H1 (cell line): ENCODE measurements around the gene OLFM1. TPM values are rescaled to one million over a fixed set of nuclear protein-coding genes. Genes with fewer than 3 reads are reported as not detected.

ENCODE experiments used
- CTCF ChIA-PET: fragments of 300-600 bp; sonication (Branson Sonifier 250); formaldehyde crosslinking; loops from one replicate; lab custom pipeline; 2021; ENCODE audit not compliant: partially characterized antibody; lab: Charles Lee
- POLR2A ChIA-PET: fragments of 300-600 bp; sonication (Branson Sonifier 250); formaldehyde crosslinking; loops from one replicate; lab custom pipeline; 2021; ENCODE audit warnings: inconsistent platforms; ENCODE audit not compliant: partially characterized antibody; lab: Charles Lee
- DNase-seq, 2 experiments: peaks; one replicate each; pipeline versions ENCODE4 v3.0.0 to v3.0.0-alpha.2; 2010 to 2022; ENCODE audit warnings: low spot score in 2 of 2, low read depth in 1 of 2, mixed read lengths in 1 of 2
- FAIRE-seq: peaks from 2 replicates; lab custom pipeline; 2011; peaks lifted over from hg19 to GRCh38; lab: Jason Lieb, UNC
- H2AFZ ChIP-seq: 2 replicates; pipeline ENCODE4 v1.8.1; 2012; ENCODE audit warnings: low read length, inconsistent platforms
- H2AK5ac ChIP-seq: 2 replicates; pipeline ENCODE4 v1.6.1; 2013; ENCODE audit warnings: low read depth, low read length
- H2BK120ac ChIP-seq: replicated peaks from 2 replicates; pipeline ENCODE3; 2013; ENCODE audit warnings: low read depth, low read length, inconsistent platforms
- H2BK12ac ChIP-seq: 2 replicates; pipeline ENCODE4 v1.6.1; 2013; ENCODE audit warnings: low read depth, low read length
- H2BK15ac ChIP-seq: 2 replicates; pipeline ENCODE4 v1.6.1; 2013; ENCODE audit warnings: low read length
- H2BK20ac ChIP-seq: 2 replicates; pipeline ENCODE4 v1.6.1; 2013; ENCODE audit warnings: low read length
- H2BK5ac ChIP-seq: 2 replicates; pipeline ENCODE4 v1.6.1; 2013; ENCODE audit warnings: low read depth, low read length
- H3K14ac ChIP-seq: 2 replicates; pipeline ENCODE4 v1.6.1; 2013; ENCODE audit warnings: inconsistent platforms; ENCODE audit not compliant: insufficient read length
- H3K18ac ChIP-seq: 2 replicates; pipeline ENCODE4 v1.6.1; 2013; ENCODE audit warnings: low read length; ENCODE audit errors: extremely low read depth
- H3K23ac ChIP-seq: 2 replicates; pipeline ENCODE4 v1.6.1; 2013; ENCODE audit warnings: inconsistent platforms; ENCODE audit not compliant: insufficient read length
- H3K23me2 ChIP-seq: 2 replicates; pipeline ENCODE4 v1.6.1; 2013; ENCODE audit warnings: low read depth, low read length
- H3K27ac ChIP-seq: 2 replicates; pipeline ENCODE4 v1.6.1; 2011; ENCODE audit warnings: low read depth, low read length, inconsistent platforms
- H3K27me3 ChIP-seq, 4 experiments: replicated peaks in 1 of 4; 1 replicate in 1 of 4; 2 replicates in 3 of 4; pipeline versions ENCODE4 v1.6.1 to v1.8.1; 2011 to 2013; ENCODE audit warnings: low read length in 3 of 4, mild to moderate bottlenecking in 3 of 4, inconsistent platforms in 2 of 4, mixed read lengths in 2 of 4, moderate library complexity in 1 of 4; ENCODE audit not compliant: control insufficient read depth in 3 of 4, insufficient read depth in 3 of 4; ENCODE audit errors: extremely low read depth in 1 of 4
- H3K36me3 ChIP-seq, 4 experiments: 2 replicates each; pipeline versions ENCODE4 v1.6.1 to v1.8.1; 2011 to 2013; ENCODE audit warnings: mild to moderate bottlenecking in 4 of 4, low read length in 3 of 4, moderate library complexity in 2 of 4, control low read depth in 1 of 4, inconsistent platforms in 1 of 4; ENCODE audit not compliant: insufficient read depth in 4 of 4, control insufficient read depth in 2 of 4
- H3K4ac ChIP-seq: replicated peaks from 2 replicates; pipeline ENCODE3; 2013; ENCODE audit warnings: low read length, low read depth, mixed read lengths, inconsistent platforms; ENCODE audit not compliant: insufficient read length
- H3K4me1 ChIP-seq, 4 experiments: replicated peaks in 1 of 4; 1 replicate in 1 of 4; 2 replicates in 3 of 4; pipeline versions ENCODE4 v1.6.1 to v1.8.1; 2011 to 2013; ENCODE audit warnings: low read length in 3 of 4, inconsistent platforms in 2 of 4, mixed read lengths in 1 of 4; ENCODE audit not compliant: insufficient read depth in 4 of 4, control insufficient read depth in 3 of 4
- H3K4me2 ChIP-seq, 2 experiments: 2 replicates each; pipeline versions ENCODE4 v1.6.1 to v1.8.1; 2011 to 2013; ENCODE audit warnings: low read depth in 2 of 2, low read length in 2 of 2, control low read depth in 1 of 2, inconsistent platforms in 1 of 2, mild to moderate bottlenecking in 1 of 2; ENCODE audit not compliant: insufficient read depth in 1 of 2
- H3K4me3 ChIP-seq, 4 experiments: fragments of 200-600, 300-600 bp in 1 of 4; sonication (generic), shearing (Covaris generic), sonication (Bioruptor Twin) in 1 of 4; 2 replicates each; pipeline versions ENCODE4 v1.5.1 to v1.8.1; 2011 to 2016; ENCODE audit warnings: low read length in 4 of 4, low read depth in 3 of 4, control low read depth in 2 of 4, inconsistent platforms in 2 of 4, mild to moderate bottlenecking in 2 of 4, mixed read lengths in 1 of 4, moderate library complexity in 1 of 4; ENCODE audit not compliant: insufficient read depth in 2 of 4; ENCODE audit errors: extremely low read depth in 1 of 4
- H3K56ac ChIP-seq: replicated peaks from 2 replicates; pipeline ENCODE3; 2013; ENCODE audit warnings: low read depth, mild to moderate bottlenecking, mixed read lengths, low read length, inconsistent platforms; ENCODE audit not compliant: insufficient read length
- H3K79me1 ChIP-seq: 2 replicates; pipeline ENCODE4 v1.6.1; 2013; ENCODE audit warnings: low read depth, low read length, control low read depth
- H3K79me2 ChIP-seq, 2 experiments: 2 replicates each; pipeline versions ENCODE4 v1.6.1 to v1.8.1; 2012 to 2013; ENCODE audit warnings: low read length in 2 of 2, mild to moderate bottlenecking in 2 of 2, inconsistent platforms in 1 of 2; ENCODE audit not compliant: insufficient read depth in 2 of 2, control insufficient read depth in 1 of 2
- H3K9ac ChIP-seq, 4 experiments: replicated peaks in 1 of 4; 1 replicate in 1 of 4; 2 replicates in 3 of 4; pipeline versions ENCODE4 v1.6.1 to v1.8.1; 2011 to 2013; ENCODE audit warnings: low read depth in 3 of 4, low read length in 3 of 4, control low read depth in 2 of 4, mild to moderate bottlenecking in 2 of 4, moderate library complexity in 2 of 4, inconsistent platforms in 1 of 4; ENCODE audit errors: extremely low read depth in 1 of 4
- H3K9me3 ChIP-seq, 2 experiments: 2 replicates each; pipeline versions ENCODE4 v1.6.1 to v1.8.1; 2012 to 2013; ENCODE audit warnings: mild to moderate bottlenecking in 2 of 2, moderate library complexity in 2 of 2, control low read depth in 1 of 2, inconsistent platforms in 1 of 2, low read depth in 1 of 2, low read length in 1 of 2, mixed read lengths in 1 of 2; ENCODE audit not compliant: insufficient read depth in 2 of 2
- H4K20me1 ChIP-seq, 2 experiments: replicated peaks in 1 of 2; 2 replicates each; pipeline versions ENCODE3 to v1.8.1; 2011 to 2013; ENCODE audit warnings: inconsistent platforms in 2 of 2, low read length in 2 of 2, mild to moderate bottlenecking in 1 of 2; ENCODE audit not compliant: insufficient read depth in 2 of 2, control insufficient read depth in 1 of 2
- H4K5ac ChIP-seq: 2 replicates; pipeline ENCODE4 v1.6.1; 2013; ENCODE audit warnings: low read length, low read depth, mixed read lengths, inconsistent platforms; ENCODE audit not compliant: insufficient read length
- H4K8ac ChIP-seq: 2 replicates; pipeline ENCODE4 v1.8.0; 2013; ENCODE audit warnings: mild to moderate bottlenecking, moderate library complexity, low read length, inconsistent platforms; ENCODE audit not compliant: insufficient read depth; ENCODE audit errors: extremely low read depth
- H4K91ac ChIP-seq: replicated peaks from 2 replicates; pipeline ENCODE3; 2013; ENCODE audit warnings: low read length, mixed read lengths, inconsistent platforms; ENCODE audit not compliant: insufficient read length
- BCL11A ChIP-seq, 2 experiments: IDR thresholded peaks; one replicate each; pipeline ENCODE4 v1.6.1; 2011; ENCODE audit warnings: low read depth in 2 of 2, low read length in 2 of 2, mild to moderate bottlenecking in 2 of 2
- CEBPB ChIP-seq: IDR thresholded peaks from 2 replicates; pipeline ENCODE4 v1.6.1; 2012; ENCODE audit warnings: low read depth, low read length
- CREB1 ChIP-seq: IDR thresholded peaks from 2 replicates; pipeline ENCODE4 v1.6.1; 2012; ENCODE audit warnings: inconsistent platforms
- E2F6 ChIP-seq: IDR thresholded peaks from 2 replicates; pipeline ENCODE4 v1.6.1; 2012; ENCODE audit warnings: inconsistent platforms
- GABPA ChIP-seq: IDR thresholded peaks from 2 replicates; pipeline ENCODE4 v1.6.1; 2011; ENCODE audit warnings: mild to moderate bottlenecking, low read length, moderate library complexity, borderline replicate concordance; ENCODE audit not compliant: insufficient read depth
- GTF2F1 ChIP-seq: IDR thresholded peaks from 2 replicates; pipeline ENCODE4 v1.6.1; 2012; ENCODE audit warnings: low read depth, low read length, improper control_type of control experiment, borderline replicate concordance
- HDAC2 ChIP-seq, 2 experiments: fragments of 300-600 bp in 1 of 2; sonication (generic) in 1 of 2; IDR thresholded peaks; 2 replicates each; pipeline ENCODE4 v1.6.1; 2011 to 2012; ENCODE audit warnings: low read depth in 2 of 2, low read length in 2 of 2, mild to moderate bottlenecking in 2 of 2, moderate library complexity in 2 of 2, borderline replicate concordance in 1 of 2, inconsistent platforms in 1 of 2
- HDAC6 ChIP-seq: IDR thresholded peaks from one replicate; pipeline ENCODE4 v1.7.1; 2012; ENCODE audit warnings: low read depth, mild to moderate bottlenecking, inconsistent platforms, low read length, moderate library complexity
- PHF8 ChIP-seq: fragments of 200-600 bp; sonication (generic); conservative IDR thresholded peaks from 2 replicates; pipeline ENCODE4 v1.7.1; 2012; ENCODE audit warnings: low read depth, mild to moderate bottlenecking, inconsistent platforms, low read length, moderate library complexity
- SIN3A ChIP-seq, 2 experiments: IDR thresholded peaks in 1 of 2; conservative IDR thresholded peaks in 1 of 2; 2 replicates each; pipeline ENCODE4 v1.6.1; 2011 to 2012; ENCODE audit warnings: low read length in 2 of 2, improper control_type of control experiment in 1 of 2, low read depth in 1 of 2, mild to moderate bottlenecking in 1 of 2
- SUZ12 ChIP-seq: fragments of 200-600 bp; sonication (generic); IDR thresholded peaks from 2 replicates; pipeline ENCODE4 v1.6.1; 2012; ENCODE audit warnings: mild to moderate bottlenecking, inconsistent platforms, low read length, moderate library complexity, mixed read lengths
- TEAD4 ChIP-seq: IDR thresholded peaks from 2 replicates; pipeline ENCODE4 v1.6.1; 2012; ENCODE audit warnings: low read depth, low read length, inconsistent platforms, mixed read lengths
- WGBS, 2 experiments: shearing (Covaris generic) in 1 of 2; methylation state at CpG; one replicate each; pipeline versions ENCODE4 v1.1.6 to v1.1.7; 2013 to 2015; ENCODE audit warnings: low lambda C conversion rate in 2 of 2, mixed read lengths in 2 of 2, inconsistent platforms in 1 of 2, low coverage in 1 of 2, missing lambda C conversion rate in 1 of 2; ENCODE audit not compliant: insufficient replicate concordance in 2 of 2, insufficient coverage in 1 of 2, insufficient read length in 1 of 2; ENCODE audit errors: extremely low coverage in 1 of 2, missing lambda C conversion rate in 1 of 2; 5-methylcytosine and 5-hydroxymethylcytosine counted together
- polyA plus RNA-seq, 7 experiments: library from polyadenylated mRNA; depleted of rRNA in 3 of 7; stranded (reverse) in 5 of 7; unstranded in 2 of 7; fragments of >200 nt in 5 of 7; fragments of 200-250 nt in 2 of 7; gene quantifications; 1 replicate in 5 of 7; 2 replicates in 1 of 7; 4 replicates in 1 of 7; pipeline versions ENCODE4 v1.2.1 to v1.2.3, GENCODE V29; 2011 to 2013; ENCODE audit warnings: missing spikeins in 2 of 7, mixed read lengths in 2 of 7
- total RNA-seq: library from RNA; stranded (reverse); fragmentation: NEBNext Ultra II Directional; extraction: Animal tissue kit (Norgen Biotek cat#: 25700); gene quantifications from 2 replicates; pipeline ENCODE4 v1.2.1, GENCODE V29; 2021

OLFM1 gene
- total and polyA plus RNA-seq, 2 of the 8 experiments (the other 6 are each of a cell fraction or from before 2014, with no cell fraction given): 53.0 to 53.4 TPM

- DNase-seq: no peak
Measured at GRCh38 chr9:135129137-135129695, 41.7 kb downstream of the OLFM1 start.

More at GRCh38 chr9:135129137-135129695, 41.7 kb downstream of the OLFM1 start:
- H3K36me3 ChIP-seq: no peaks in the 10 kb centered on the region
- no peak overlapping the region for H3K27ac ChIP-seq
- no peaks in the 10 kb centered on the region for H3K79me2 ChIP-seq
- no peaks in the 10 kb centered on the region for H4K20me1 ChIP-seq
- H3K56ac ChIP-seq: no peak overlapping the region
- peaks cover 0 to 4% (median 0%) of the 10 kb centered on the region in 4 experiments; a peak in 2 of 7 replicates for H3K27me3 ChIP-seq
- no peak overlapping the region for H3K4ac ChIP-seq
- H2BK120ac ChIP-seq: no peak overlapping the region
- no peak overlapping the region for H2BK12ac ChIP-seq
- POLR2A ChIA-PET: interaction anchor here (0.6 kb wide), 1 partner anchor 116 kb away, joined by 3 read pairs; no protein-coding TSS in a partner anchor
- H3K79me1 ChIP-seq: no peaks in the 10 kb centered on the region
- no peak overlapping the region for H2BK5ac ChIP-seq
- no peak overlapping the region for H3K23ac ChIP-seq
- TF ChIP-seq CREB1 (no peak), CEBPB (no peak), PHF8 (no peak), BCL11A (IDR thresholded peaks at IDR 0.05; ENCODE audit: low read depth in 2 of 2, low read length in 2 of 2) (no peak), SIN3A (conservative IDR thresholded peaks at IDR 0.05 in 1 of 2, IDR thresholded peaks at IDR 0.05 in 1 of 2; ENCODE audit: low read depth in 1 of 2, low read length in 2 of 2) (no peak), SUZ12 (no peak), TEAD4 (no peak), HDAC6 (no peak), GABPA (no peak), E2F6 (no peak), GTF2F1 (no peak), HDAC2 (IDR thresholded peaks at IDR 0.05; ENCODE audit: borderline replicate concordance in 1 of 2, low read depth in 2 of 2, low read length in 2 of 2) (no peak)
- H4K5ac ChIP-seq: no peak overlapping the region
- FAIRE-seq: no peak
- H2BK15ac ChIP-seq: no peak overlapping the region
- no peak overlapping the region for H3K14ac ChIP-seq
- peaks cover 0 to 5% (median 0%) of the 10 kb centered on the region in 4 experiments; a peak in 1 of 7 replicates for H3K4me1 ChIP-seq
- H4K91ac ChIP-seq: no peak overlapping the region
- no peak overlapping the region for H3K18ac ChIP-seq
- no peak overlapping the region; the same call in 1 of the 2 replicates for H4K8ac ChIP-seq
- H2BK20ac ChIP-seq: no peak overlapping the region
- no peak overlapping the region for H3K4me2 ChIP-seq
- H3K9me3 ChIP-seq: peaks cover 0 to 5% of the 10 kb centered on the region in 2 experiments; a peak in 2 of 4 replicates
- no peak overlapping the region for H3K9ac ChIP-seq
- H2AK5ac ChIP-seq: no peak overlapping the region
- CTCF ChIA-PET: no interaction called here
- no peak overlapping the region for H2AFZ ChIP-seq
- 94% methylated on average over 3 of the region's 7 CpGs; no CpG with 5 or more reads in 1 of the 2 experiments for WGBS, 2 experiments
- no peak overlapping the region for H3K4me3 ChIP-seq
- H3K23me2 ChIP-seq: no peaks in the 10 kb centered on the region
